ENCODE data around the gene CCDC154.

GRCh38 chr16:1469693-1470201 is 25.4 kb upstream of the CCDC154 start:
- no peak for TF ChIP-seq BHLHE40 (IDR thresholded peaks at IDR 0.05; ENCODE audit: borderline replicate concordance)
- TF ChIP-seq CTBP1 (IDR thresholded peaks at IDR 0.05; ENCODE audit: borderline replicate concordance) = no peak

Data from HEK293T (cell line).